Loucy (cell line): ENCODE results near the gene EIF1B.

Experiments used
- H2AFZ ChIP-seq: fragments of 200-600 bp; sonication (generic); 2 replicates; pipeline ENCODE4 v1.6.0; 2016; ENCODE audit warnings: antibody characterized with exemption, mild to moderate bottlenecking, low read length, moderate library complexity
- H3F3A ChIP-seq: fragments of 200-600 bp; 2 replicates; pipeline ENCODE4 v1.6.0; 2016; ENCODE audit warnings: antibody characterized with exemption, low read depth, mild to moderate bottlenecking
- H3K27me3 ChIP-seq: fragments of 200-600 bp; sonication (generic); 2 replicates; pipeline ENCODE4 v1.6.1; 2014; ENCODE audit warnings: low read length, mild to moderate bottlenecking; ENCODE audit not compliant: insufficient read depth, poor library complexity, severe bottlenecking
- H3K36me3 ChIP-seq: fragments of 200-600 bp; sonication (generic); 2 replicates; pipeline ENCODE4 v1.6.1; 2016; ENCODE audit warnings: low read length; ENCODE audit not compliant: insufficient read depth
- H3K4me1 ChIP-seq: fragments of 200-600 bp; sonication (generic); 2 replicates; pipeline ENCODE4 v1.5.1; 2014; ENCODE audit warnings: low read length, mild to moderate bottlenecking; ENCODE audit not compliant: insufficient read depth, poor library complexity, severe bottlenecking
- H3K4me2 ChIP-seq: fragments of 200-600 bp; sonication (generic); 2 replicates; pipeline ENCODE4 v1.6.0; 2014; ENCODE audit warnings: antibody characterized with exemption, low read length, low read depth, mild to moderate bottlenecking; ENCODE audit not compliant: poor library complexity, severe bottlenecking
- H3K4me3 ChIP-seq: fragments of 200-600 bp; sonication (generic); 2 replicates; pipeline ENCODE4 v1.5.1; 2014; ENCODE audit warnings: low read length, mild to moderate bottlenecking, mixed read lengths; ENCODE audit not compliant: poor library complexity, severe bottlenecking
- H3K79me2 ChIP-seq: fragments of 200-600 bp; sonication (generic); 2 replicates; pipeline ENCODE4 v1.6.1; 2014; ENCODE audit warnings: low read length; ENCODE audit not compliant: insufficient read depth
- H3K9ac ChIP-seq: fragments of 200-600 bp; sonication (generic); 2 replicates; pipeline ENCODE4 v1.6.0; 2014; ENCODE audit warnings: mild to moderate bottlenecking, low read depth, low read length, moderate library complexity; ENCODE audit not compliant: poor library complexity, severe bottlenecking
- H3K9me2 ChIP-seq: fragments of 200-600 bp; sonication (generic); replicated peaks from 2 replicates; pipeline ENCODE4 v1.6.1; 2016; ENCODE audit warnings: low read depth, low read length, mixed read lengths
- H3K9me3 ChIP-seq: fragments of 200-600 bp; sonication (generic); 2 replicates; pipeline ENCODE4 v1.6.1; 2014; ENCODE audit warnings: mild to moderate bottlenecking, antibody characterized with exemption, low read length, low read depth; ENCODE audit not compliant: insufficient read depth
- H4K20me1 ChIP-seq: fragments of 200-600 bp; sonication (generic); 2 replicates; pipeline ENCODE4 v1.6.0; 2014; ENCODE audit warnings: antibody characterized with exemption, low read length, mild to moderate bottlenecking; ENCODE audit not compliant: insufficient read depth, poor library complexity, severe bottlenecking
- EZH2phosphoT487 ChIP-seq: fragments of 200-600 bp; IDR thresholded peaks from 2 replicates; pipeline ENCODE4 v1.6.1; 2018; ENCODE audit warnings: antibody characterized with exemption, mild to moderate bottlenecking, moderate library complexity, borderline replicate concordance
- TF ChIP-seq, protein P1 (sequence below): fragments of 200-600 bp; sonication (generic); conservative IDR thresholded peaks from 2 replicates; pipeline ENCODE4 v1.5.1; 2014; ENCODE audit warnings: mild to moderate bottlenecking, antibody characterized with exemption, low read length

Gene EIF1B

DNA sequence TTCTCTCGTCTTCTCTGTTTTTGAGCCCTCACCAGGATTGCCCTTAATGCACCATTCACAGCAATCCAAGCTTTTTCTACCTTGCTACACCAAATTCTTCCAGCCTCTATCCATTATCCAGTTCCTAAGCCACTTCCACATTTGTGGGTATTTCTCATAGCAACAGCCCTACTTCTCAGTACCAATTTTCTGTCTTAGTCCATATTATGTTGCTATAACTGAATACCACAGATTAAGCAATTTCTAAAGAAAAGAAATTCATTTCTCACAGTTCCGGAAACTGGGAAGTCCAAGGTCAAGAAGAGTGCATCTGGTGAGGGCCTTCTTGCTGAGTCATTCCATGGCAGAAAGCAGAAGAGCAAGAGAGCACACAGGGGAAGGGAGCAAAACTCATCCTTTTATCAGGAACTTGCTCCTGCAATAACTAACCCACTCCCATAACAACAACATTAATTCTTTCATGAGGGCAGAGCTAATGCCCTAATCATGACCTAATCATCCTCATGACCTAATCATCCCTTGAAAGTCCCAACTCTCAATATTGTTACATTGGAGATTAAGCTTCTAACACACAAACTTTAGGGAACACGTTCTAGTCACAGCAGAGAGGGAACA, 9.7 kb upstream of the EIF1B start:
- no peaks in the 10 kb centered on the region for H3K4me1 ChIP-seq
- no peak overlapping the region for H2AFZ ChIP-seq
- no peaks in the 10 kb centered on the region for H3K36me3 ChIP-seq
- no peaks in the 10 kb centered on the region for H3K79me2 ChIP-seq
- H3K9me2 ChIP-seq: no peaks in the 10 kb centered on the region
- no peaks in the 10 kb centered on the region for H4K20me1 ChIP-seq
- TF ChIP-seq, protein P1, sequence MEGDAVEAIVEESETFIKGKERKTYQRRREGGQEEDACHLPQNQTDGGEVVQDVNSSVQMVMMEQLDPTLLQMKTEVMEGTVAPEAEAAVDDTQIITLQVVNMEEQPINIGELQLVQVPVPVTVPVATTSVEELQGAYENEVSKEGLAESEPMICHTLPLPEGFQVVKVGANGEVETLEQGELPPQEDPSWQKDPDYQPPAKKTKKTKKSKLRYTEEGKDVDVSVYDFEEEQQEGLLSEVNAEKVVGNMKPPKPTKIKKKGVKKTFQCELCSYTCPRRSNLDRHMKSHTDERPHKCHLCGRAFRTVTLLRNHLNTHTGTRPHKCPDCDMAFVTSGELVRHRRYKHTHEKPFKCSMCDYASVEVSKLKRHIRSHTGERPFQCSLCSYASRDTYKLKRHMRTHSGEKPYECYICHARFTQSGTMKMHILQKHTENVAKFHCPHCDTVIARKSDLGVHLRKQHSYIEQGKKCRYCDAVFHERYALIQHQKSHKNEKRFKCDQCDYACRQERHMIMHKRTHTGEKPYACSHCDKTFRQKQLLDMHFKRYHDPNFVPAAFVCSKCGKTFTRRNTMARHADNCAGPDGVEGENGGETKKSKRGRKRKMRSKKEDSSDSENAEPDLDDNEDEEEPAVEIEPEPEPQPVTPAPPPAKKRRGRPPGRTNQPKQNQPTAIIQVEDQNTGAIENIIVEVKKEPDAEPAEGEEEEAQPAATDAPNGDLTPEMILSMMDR: no peak
- no peak for TF ChIP-seq EZH2phosphoT487
- no peaks in the 10 kb centered on the region for H3K27me3 ChIP-seq
- no peaks in the 10 kb centered on the region for H3K9me3 ChIP-seq
- no peak overlapping the region for H3K4me3 ChIP-seq
- no peaks in the 10 kb centered on the region for H3F3A ChIP-seq
- H3K4me2 ChIP-seq: no peak overlapping the region
- no peak overlapping the region for H3K9ac ChIP-seq

DNA sequence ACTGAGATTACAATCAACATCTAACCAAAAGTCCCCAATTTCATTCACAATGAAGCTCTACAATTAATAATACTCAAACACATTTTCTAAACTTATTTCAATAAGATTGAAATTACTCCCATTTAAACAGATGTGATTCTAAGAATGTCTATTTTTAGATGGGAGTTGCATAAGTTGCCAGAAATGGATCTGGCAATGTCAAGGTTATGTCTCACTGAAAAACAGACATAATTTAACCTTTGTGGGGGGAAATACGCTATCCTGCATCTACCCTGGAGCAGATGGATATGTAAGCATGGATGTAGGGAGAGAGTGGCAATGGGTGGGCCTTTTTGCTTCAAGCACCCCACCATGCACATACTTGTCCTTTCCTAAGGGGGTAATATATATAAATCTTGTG, 6.7 kb upstream of the EIF1B start:
- no peaks in the 10 kb centered on the region for H3K9me2 ChIP-seq
- H2AFZ ChIP-seq: no peak overlapping the region
- no peak overlapping the region for H3K4me3 ChIP-seq
- no peaks in the 10 kb centered on the region for H3K4me1 ChIP-seq
- no peaks in the 10 kb centered on the region for H3K27me3 ChIP-seq
- no peaks in the 10 kb centered on the region for H3K79me2 ChIP-seq
- H3K4me2 ChIP-seq: no peak overlapping the region
- H3K9ac ChIP-seq: no peak overlapping the region
- H4K20me1 ChIP-seq: no peaks in the 10 kb centered on the region
- no peaks in the 10 kb centered on the region for H3K9me3 ChIP-seq
- H3K36me3 ChIP-seq: no peaks in the 10 kb centered on the region
- TF ChIP-seq EZH2phosphoT487: no peak
- TF ChIP-seq, protein P1: no peak
- no peaks in the 10 kb centered on the region for H3F3A ChIP-seq

DNA sequence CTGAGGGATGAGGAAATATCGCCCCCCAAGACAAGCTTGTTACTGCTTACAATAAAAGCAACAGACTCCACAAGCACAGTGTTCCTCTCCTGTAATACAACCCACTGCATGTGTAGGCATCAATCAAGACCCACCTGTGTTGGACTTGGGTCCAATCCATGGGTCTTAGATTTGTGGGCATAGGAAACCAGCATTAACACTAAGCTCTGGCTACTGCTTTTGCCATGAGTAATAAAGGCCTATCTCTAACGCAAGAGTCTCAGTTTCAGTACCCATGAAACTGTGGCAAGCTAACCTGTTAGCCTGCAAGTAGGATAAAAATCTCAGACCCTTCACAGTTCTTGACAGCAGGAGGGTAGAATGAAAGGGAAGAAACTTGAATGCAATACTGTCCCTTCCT, 5.2 kb upstream of the EIF1B start:
- Histone ChIP-seq H3K4me1 (peaks cover 8% of the 10 kb centered on the region), H3K36me3 (no peaks in the 10 kb centered on the region), H2AFZ (no peak overlapping the region), H3K9ac (no peak overlapping the region), H3K79me2 (peaks cover 3% of the 10 kb centered on the region; the same call in 1 of the 2 replicates), H3K4me2 (no peak overlapping the region), H3K9me3 (no peaks in the 10 kb centered on the region), H3K9me2 (no peaks in the 10 kb centered on the region), H4K20me1 (no peaks in the 10 kb centered on the region), H3F3A (no peaks in the 10 kb centered on the region), H3K27me3 (no peaks in the 10 kb centered on the region), H3K4me3 (no peak overlapping the region)
- no peak for TF ChIP-seq EZH2phosphoT487
- TF ChIP-seq, protein P1: no peak
